GM23338 (cell line): ENCODE results near the gene CNKSR1. TPM values are rescaled to one million over a fixed set of nuclear protein-coding genes. Genes with fewer than 3 reads are reported as not detected.
A peak's percentile ranks its signal among the peaks of the same experiment; 100 is the strongest.

ENCODE experiments used
- ATAC-seq: fragments of 200-7000 bp; cut with Tn5 transposase; 3 replicates; pipeline ENCODE4 v1.9.1; 2020
- DNase-seq: peaks from one replicate; pipeline ENCODE4 v3.0.0-alpha.2; 2015; ENCODE audit warnings: low spot score
- H2AFZ ChIP-seq: fragments of 200-600 bp; sonication (generic); 2 replicates; pipeline ENCODE4 v1.8.0; 2016; ENCODE audit warnings: antibody characterized with exemption, mild to moderate bottlenecking, moderate library complexity
- H3F3A ChIP-seq: fragments of 200-600 bp; sonication (generic); replicated peaks from 2 replicates; pipeline ENCODE4 v1.8.0; 2017; ENCODE audit warnings: antibody characterized with exemption, mixed run types, low read depth
- H3K27ac ChIP-seq: fragments of 200-600 bp; sonication (generic); 2 replicates; pipeline ENCODE4 v1.6.1; 2016; ENCODE audit warnings: low read depth
- H3K27me3 ChIP-seq: fragments of 200-600 bp; sonication (generic); 2 replicates; pipeline ENCODE4 v1.8.0; 2016; ENCODE audit warnings: mild to moderate bottlenecking, mixed run types, moderate library complexity; ENCODE audit not compliant: insufficient read depth
- H3K36me3 ChIP-seq: fragments of 200-600 bp; sonication (generic); 2 replicates; pipeline ENCODE4 v1.8.0; 2016; ENCODE audit warnings: mild to moderate bottlenecking; ENCODE audit not compliant: insufficient read depth
- H3K4me1 ChIP-seq: fragments of 200-600 bp; sonication (generic); 2 replicates; pipeline ENCODE4 v1.8.0; 2016; ENCODE audit warnings: mild to moderate bottlenecking, moderate library complexity; ENCODE audit not compliant: insufficient read depth
- H3K4me2 ChIP-seq: fragments of 200-600 bp; sonication (generic); 2 replicates; pipeline ENCODE4 v1.7.1; 2017; ENCODE audit warnings: mixed run types
- H3K4me3 ChIP-seq: fragments of 200-600 bp; sonication (generic); 2 replicates; pipeline ENCODE4 v1.6.1; 2016; ENCODE audit warnings: mixed run types
- H3K79me2 ChIP-seq: fragments of 200-600 bp; sonication (generic); replicated peaks from 2 replicates; pipeline ENCODE4 v1.8.0; 2017; ENCODE audit warnings: mild to moderate bottlenecking; ENCODE audit not compliant: insufficient read depth
- H3K9me2 ChIP-seq: fragments of 200-600 bp; sonication (generic); 2 replicates; pipeline ENCODE4 v1.8.0; 2017; ENCODE audit not compliant: insufficient read depth
- H4K20me1 ChIP-seq: fragments of 200-600 bp; sonication (generic); replicated peaks from 2 replicates; pipeline ENCODE4 v1.8.0; 2017; ENCODE audit warnings: mild to moderate bottlenecking; ENCODE audit not compliant: insufficient read depth
- H3K27ac Mint-ChIP-seq: 2 replicates; pipeline ENCODE4 v1.8.0; 2020; ENCODE audit warnings: inconsistent platforms, mild to moderate bottlenecking, moderate library complexity, mixed read lengths
- H3K27me3 Mint-ChIP-seq: 3 replicates; pipeline ENCODE4 v1.8.0; 2022; ENCODE audit warnings: low read depth, mild to moderate bottlenecking, moderate library complexity, mixed read lengths, inconsistent platforms; ENCODE audit not compliant: insufficient read depth, poor library complexity
- H3K36me3 Mint-ChIP-seq: 3 replicates; pipeline ENCODE4 v1.8.0; 2021; ENCODE audit warnings: low read depth, mild to moderate bottlenecking, inconsistent platforms, moderate library complexity, mixed read lengths
- H3K4me1 Mint-ChIP-seq: 3 replicates; pipeline ENCODE4 v1.8.0; 2020; ENCODE audit warnings: mild to moderate bottlenecking, inconsistent platforms, mixed read lengths
- H3K4me3 Mint-ChIP-seq: 3 replicates; pipeline ENCODE4 v1.8.0; 2021; ENCODE audit warnings: moderate library complexity, mild to moderate bottlenecking, inconsistent platforms, mixed read lengths
- H3K9me3 Mint-ChIP-seq: 3 replicates; pipeline ENCODE4 v1.8.0; 2020; ENCODE audit warnings: moderate library complexity, mild to moderate bottlenecking, inconsistent platforms, mixed read lengths
- CREB1 ChIP-seq: fragments of 250-450 bp; sonication (Bioruptor Pico); IDR thresholded peaks from 2 replicates; pipeline ENCODE4 v1.5.0; 2020; ENCODE audit warnings: low read depth, mild to moderate bottlenecking, moderate library complexity
- EZH2 ChIP-seq: fragments of 200-600 bp; sonication (generic); IDR thresholded peaks from one replicate; pipeline ENCODE4 v1.8.0; 2017; ENCODE audit warnings: antibody characterized with exemption, mild to moderate bottlenecking, low read depth; ENCODE audit not compliant: unreplicated experiment
- EZH2phosphoT487 ChIP-seq: fragments of 200-600 bp; sonication (generic); IDR thresholded peaks from one replicate; pipeline ENCODE4 v1.8.1; 2018; ENCODE audit warnings: antibody characterized with exemption; ENCODE audit not compliant: unreplicated experiment
- POLR2AphosphoS5 ChIP-seq: IDR thresholded peaks from 2 replicates; pipeline ENCODE4 v1.6.1; 2016; ENCODE audit warnings: antibody characterized with exemption, low read depth
- STAT1 ChIP-seq: IDR thresholded peaks from one replicate; pipeline ENCODE4 v1.6.1; 2016; ENCODE audit warnings: antibody characterized with exemption; ENCODE audit not compliant: unreplicated experiment
- ZNF331 ChIP-seq: fragments of 250-450 bp; sonication (Bioruptor Pico); IDR thresholded peaks from 2 replicates; pipeline ENCODE4 v1.5.0; 2020; ENCODE audit warnings: low read depth, mild to moderate bottlenecking, moderate library complexity
- polyA plus RNA-seq: library from polyadenylated mRNA; unstranded; fragments of >200 nt; fragmentation: Nextera tagmentation; extraction: Ambion mirVana; gene quantifications from 2 replicates; pipeline ENCODE4 v1.2.1, GENCODE V29; 2016
- total RNA-seq: library from RNA; depleted of rRNA; stranded (reverse); fragments of >200 nt; shearing (Covaris generic); gene quantifications from 2 replicates; pipeline ENCODE4 v1.2.3, GENCODE V29; 2014
- TF ChIP-seq, protein P1 (sequence below): IDR thresholded peaks from 2 replicates; pipeline ENCODE4 v1.6.1; 2016; ENCODE audit warnings: antibody characterized with exemption
- TF ChIP-seq, protein P2 (sequence below): IDR thresholded peaks from one replicate; pipeline ENCODE4 v1.6.1; 2018; ENCODE audit warnings: antibody characterized with exemption; ENCODE audit not compliant: unreplicated experiment

The CNKSR1 gene
- total and polyA plus RNA-seq, 2 experiments from 2014 or later: 9.7 to 12.5 TPM

DNA sequence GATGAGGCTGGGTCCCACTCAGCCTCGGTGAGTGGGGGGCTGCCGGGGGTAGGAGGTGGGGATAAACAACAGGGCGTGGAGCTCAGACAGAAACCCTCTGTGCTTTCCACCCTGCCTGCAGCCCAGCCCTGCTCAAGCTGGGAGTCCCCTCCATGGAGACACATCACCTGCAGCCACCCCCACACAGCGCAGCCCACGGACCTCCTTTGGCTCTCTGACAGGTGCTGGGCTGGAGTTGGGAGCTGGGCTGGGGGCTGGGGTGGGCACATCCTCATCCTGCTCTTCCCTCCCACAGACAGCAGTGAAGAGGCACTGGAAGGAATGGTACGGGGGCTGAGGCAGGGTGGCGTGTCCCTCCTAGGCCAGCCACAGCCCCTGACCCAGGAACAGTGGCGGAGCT lies 11.2 kb downstream of the CNKSR1 start (continued):
- TF ChIP-seq STAT1 (no peak), POLR2AphosphoS5 (no peak), CREB1 (CRISPR knock-in tag) (no peak), ZNF331 (CRISPR knock-in tag) (no peak), EZH2 (no peak)

DNA sequence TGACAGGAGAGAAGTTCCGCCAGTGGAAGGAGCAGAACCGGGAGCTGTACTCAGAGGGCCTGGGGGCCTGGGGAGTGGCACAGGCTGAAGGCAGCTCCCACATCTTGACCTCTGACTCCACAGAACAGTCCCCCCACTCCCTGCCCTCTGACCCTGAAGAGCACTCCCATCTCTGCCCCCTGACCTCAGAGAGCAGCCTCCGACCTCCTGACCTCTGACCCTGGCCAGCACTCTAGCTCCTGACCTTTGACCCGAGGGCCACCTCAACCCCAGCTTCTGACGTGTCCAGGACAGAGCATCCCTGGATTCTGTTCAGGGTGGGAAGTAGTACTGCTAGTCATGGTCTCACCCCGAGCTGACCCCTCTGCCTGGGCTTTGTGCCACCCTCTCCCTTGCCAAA lies 12.0 kb downstream of the CNKSR1 start:
- TF ChIP-seq CREB1 (CRISPR knock-in tag) (no peak), POLR2AphosphoS5 (no peak), EZH2phosphoT487 (no peak), ZNF331 (CRISPR knock-in tag) (no peak), STAT1 (no peak)
- TF ChIP-seq, protein P1, sequence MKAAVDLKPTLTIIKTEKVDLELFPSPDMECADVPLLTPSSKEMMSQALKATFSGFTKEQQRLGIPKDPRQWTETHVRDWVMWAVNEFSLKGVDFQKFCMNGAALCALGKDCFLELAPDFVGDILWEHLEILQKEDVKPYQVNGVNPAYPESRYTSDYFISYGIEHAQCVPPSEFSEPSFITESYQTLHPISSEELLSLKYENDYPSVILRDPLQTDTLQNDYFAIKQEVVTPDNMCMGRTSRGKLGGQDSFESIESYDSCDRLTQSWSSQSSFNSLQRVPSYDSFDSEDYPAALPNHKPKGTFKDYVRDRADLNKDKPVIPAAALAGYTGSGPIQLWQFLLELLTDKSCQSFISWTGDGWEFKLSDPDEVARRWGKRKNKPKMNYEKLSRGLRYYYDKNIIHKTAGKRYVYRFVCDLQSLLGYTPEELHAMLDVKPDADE: no peak
- TF ChIP-seq, protein P2, sequence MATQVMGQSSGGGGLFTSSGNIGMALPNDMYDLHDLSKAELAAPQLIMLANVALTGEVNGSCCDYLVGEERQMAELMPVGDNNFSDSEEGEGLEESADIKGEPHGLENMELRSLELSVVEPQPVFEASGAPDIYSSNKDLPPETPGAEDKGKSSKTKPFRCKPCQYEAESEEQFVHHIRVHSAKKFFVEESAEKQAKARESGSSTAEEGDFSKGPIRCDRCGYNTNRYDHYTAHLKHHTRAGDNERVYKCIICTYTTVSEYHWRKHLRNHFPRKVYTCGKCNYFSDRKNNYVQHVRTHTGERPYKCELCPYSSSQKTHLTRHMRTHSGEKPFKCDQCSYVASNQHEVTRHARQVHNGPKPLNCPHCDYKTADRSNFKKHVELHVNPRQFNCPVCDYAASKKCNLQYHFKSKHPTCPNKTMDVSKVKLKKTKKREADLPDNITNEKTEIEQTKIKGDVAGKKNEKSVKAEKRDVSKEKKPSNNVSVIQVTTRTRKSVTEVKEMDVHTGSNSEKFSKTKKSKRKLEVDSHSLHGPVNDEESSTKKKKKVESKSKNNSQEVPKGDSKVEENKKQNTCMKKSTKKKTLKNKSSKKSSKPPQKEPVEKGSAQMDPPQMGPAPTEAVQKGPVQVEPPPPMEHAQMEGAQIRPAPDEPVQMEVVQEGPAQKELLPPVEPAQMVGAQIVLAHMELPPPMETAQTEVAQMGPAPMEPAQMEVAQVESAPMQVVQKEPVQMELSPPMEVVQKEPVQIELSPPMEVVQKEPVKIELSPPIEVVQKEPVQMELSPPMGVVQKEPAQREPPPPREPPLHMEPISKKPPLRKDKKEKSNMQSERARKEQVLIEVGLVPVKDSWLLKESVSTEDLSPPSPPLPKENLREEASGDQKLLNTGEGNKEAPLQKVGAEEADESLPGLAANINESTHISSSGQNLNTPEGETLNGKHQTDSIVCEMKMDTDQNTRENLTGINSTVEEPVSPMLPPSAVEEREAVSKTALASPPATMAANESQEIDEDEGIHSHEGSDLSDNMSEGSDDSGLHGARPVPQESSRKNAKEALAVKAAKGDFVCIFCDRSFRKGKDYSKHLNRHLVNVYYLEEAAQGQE: no peak
- H3K36me3 Mint-ChIP-seq: peaks cover 9% of the 10 kb centered on the region; the same call in 2 of the 3 replicates
- no peak overlapping the region for H3K4me3 Mint-ChIP-seq
- no peaks in the 10 kb centered on the region; the same call in 2 of the 3 replicates for H3K9me3 Mint-ChIP-seq
- Histone ChIP-seq H3K4me2 (no peak overlapping the region), H3K27me3 (no peaks in the 10 kb centered on the region), H3K4me3 (no peak overlapping the region), H3F3A (0 out of 2 replicates have a peak, but pooled peaks cover 4% of the 10 kb centered on the region), H3K4me1 (no peaks in the 10 kb centered on the region), H3K79me2 (no peaks in the 10 kb centered on the region), H3K9me2 (no peaks in the 10 kb centered on the region), H3K36me3 (no peaks in the 10 kb centered on the region), H2AFZ (no peak overlapping the region), H3K27ac (no peak overlapping the region), H4K20me1 (no peaks in the 10 kb centered on the region)
- no peak for ATAC-seq
- H3K27me3 Mint-ChIP-seq: peaks cover 13% of the 10 kb centered on the region
- no peak overlapping the region for H3K27ac Mint-ChIP-seq
- DNase-seq: no peak
- peaks cover 17% of the 10 kb centered on the region for H3K4me1 Mint-ChIP-seq

DNA sequence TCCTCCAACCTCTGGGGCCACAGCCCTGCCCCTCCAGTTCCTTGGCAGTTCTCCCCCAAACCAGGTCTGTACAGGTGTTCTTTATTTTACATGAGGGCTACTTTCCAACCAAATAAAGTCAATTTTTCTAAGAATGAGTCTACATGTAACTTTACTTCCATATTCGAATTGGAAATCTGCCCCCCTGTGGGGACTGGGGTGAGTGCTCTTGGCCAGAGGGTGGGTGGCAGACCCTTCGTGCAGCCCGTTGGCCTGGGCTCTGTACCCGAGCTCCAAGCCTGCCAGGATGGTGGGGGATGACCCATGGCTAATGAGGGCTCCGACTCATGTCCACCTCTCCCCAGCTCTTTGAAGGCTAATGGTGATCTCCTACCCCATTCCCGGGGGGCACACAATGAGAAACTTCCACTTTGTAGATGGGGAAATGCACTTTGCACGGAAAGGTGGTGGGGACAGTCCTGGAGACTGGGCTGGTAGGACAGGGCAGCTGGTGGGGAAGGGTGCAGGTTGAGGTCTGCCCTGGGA lies 12.5 kb downstream of the CNKSR1 start:
- peaks cover 13% of the 10 kb centered on the region for H3K27me3 Mint-ChIP-seq
- no peak overlapping the region for H3K4me2 ChIP-seq
- H3K27ac ChIP-seq: no peak overlapping the region
- no peak overlapping the region for H2AFZ ChIP-seq
- H3K36me3 ChIP-seq: no peaks in the 10 kb centered on the region
- H3K4me1 ChIP-seq: no peaks in the 10 kb centered on the region
- peaks cover 17% of the 10 kb centered on the region for H3K4me1 Mint-ChIP-seq
- no peaks in the 10 kb centered on the region for H3K79me2 ChIP-seq
- TF ChIP-seq EZH2phosphoT487: no peak
- no peaks in the 10 kb centered on the region for H3K9me2 ChIP-seq
- no peak overlapping the region for H3K4me3 Mint-ChIP-seq
- peak overlapping the region; percentile 49 for H3K27ac Mint-ChIP-seq
- H3K27me3 ChIP-seq: no peaks in the 10 kb centered on the region
- 0 out of 2 replicates have a peak, but pooled peaks cover 4% of the 10 kb centered on the region for H3F3A ChIP-seq
- H3K9me3 Mint-ChIP-seq: no peaks in the 10 kb centered on the region; the same call in 2 of the 3 replicates
- no peaks in the 10 kb centered on the region for H4K20me1 ChIP-seq
- ATAC-seq: no peak
- H3K36me3 Mint-ChIP-seq: peaks cover 9% of the 10 kb centered on the region; the same call in 2 of the 3 replicates
- no peak for DNase-seq
- H3K4me3 ChIP-seq: no peak overlapping the region
